K562 (cell line): ENCODE results near the gene PTRH1. TPM values are rescaled to one million over a fixed set of nuclear protein-coding genes. Genes with fewer than 3 reads are reported as not detected.

Experiments
- ATAC-seq: fragments of 200-7000 bp; cut with Tn5 transposase; 3 replicates; pipeline ENCODE4 v1.9.1; 2020; ENCODE audit warnings: moderate library complexity
- BruUV-seq: library from RNA; stranded (reverse); fragments of 400-500 nt; replicated peaks from 2 replicates; lab custom pipeline; 2021; lab: Mats Ljungman, UMichigan
- CTCF ChIA-PET: fragments of 300-600 bp; formaldehyde crosslinking; extraction: SDS; loops from one replicate; lab custom pipeline; 2021; ENCODE audit warnings: low intra/inter-chr PET ratio; lab: Yijun Ruan, JAX
- POLR2A ChIA-PET: fragments of 300-600, 350-650 bp; sonication (Branson Sonifier 250); formaldehyde crosslinking; extraction: SDS; loops from one replicate; lab custom pipeline; 2021; ENCODE audit warnings: antibody characterized with exemption, inconsistent platforms; lab: Yijun Ruan, JAX
- DNase-seq, 4 experiments: peaks; one replicate each; pipeline versions ENCODE4 v3.0.0 to v3.0.0-alpha.2; 2011 to 2018; ENCODE audit warnings: low spot score in 3 of 4, mixed read lengths in 3 of 4; ENCODE audit errors: extremely low read depth in 1 of 4
- FAIRE-seq: peaks from 2 replicates; lab custom pipeline; 2011; peaks lifted over from hg19 to GRCh38; lab: Jason Lieb, UNC
- H2AFZ ChIP-seq: 2 replicates; pipeline ENCODE4 v1.6.0; 2011; ENCODE audit warnings: low read depth, low read length, control low read depth, inconsistent platforms
- H3K27ac ChIP-seq: fragments of 200-600 bp; 3 replicates; pipeline ENCODE4 v1.8.0; 2011; ENCODE audit warnings: low read depth, mild to moderate bottlenecking, control low read depth, inconsistent platforms, low read length, moderate library complexity, mixed read lengths; ENCODE audit errors: extremely low read depth
- H3K27me3 ChIP-seq, 2 experiments: fragments of 300-600 bp in 1 of 2; 2 replicates in 1 of 2; 3 replicates in 1 of 2; pipeline versions ENCODE4 v1.6.0 to v1.8.0; 2011; ENCODE audit warnings: inconsistent platforms in 2 of 2, low read length in 2 of 2, mild to moderate bottlenecking in 1 of 2, mixed read lengths in 1 of 2, moderate library complexity in 1 of 2; ENCODE audit not compliant: control insufficient read depth in 2 of 2, insufficient read depth in 2 of 2
- H3K36me3 ChIP-seq: fragments of 300-600 bp; 3 replicates; pipeline ENCODE4 v1.8.0; 2011; ENCODE audit warnings: mild to moderate bottlenecking, low read length, inconsistent platforms; ENCODE audit not compliant: control insufficient read depth, insufficient read depth
- H3K4me1 ChIP-seq, 2 experiments: fragments of 200-600 bp in 1 of 2; replicated peaks in 1 of 2; 2 replicates in 1 of 2; 3 replicates in 1 of 2; pipeline versions ENCODE4 v1.5.1 to v1.8.0; 2011; ENCODE audit warnings: inconsistent platforms in 2 of 2, low read length in 2 of 2, mild to moderate bottlenecking in 1 of 2, mixed read lengths in 1 of 2, moderate library complexity in 1 of 2; ENCODE audit not compliant: control insufficient read depth in 2 of 2, insufficient read depth in 2 of 2
- H3K4me2 ChIP-seq: 2 replicates; pipeline ENCODE4 v1.6.1; 2011; ENCODE audit warnings: low read length, control low read depth, inconsistent platforms, mixed read lengths; ENCODE audit not compliant: insufficient read depth
- H3K4me3 ChIP-seq: fragments of 200-600 bp; sonication (generic), shearing (Covaris generic); 2 replicates; pipeline ENCODE4 v1.5.1; 2016; ENCODE audit warnings: control low read depth, inconsistent platforms
- H3K79me2 ChIP-seq: fragments of 200-600 bp; 3 replicates; pipeline ENCODE4 v1.8.0; 2011; ENCODE audit warnings: low read length, inconsistent platforms; ENCODE audit not compliant: control insufficient read depth, insufficient read depth
- H3K9ac ChIP-seq, 2 experiments: 2 replicates each; pipeline versions ENCODE4 v1.6.0 to v1.6.1; 2011; ENCODE audit warnings: low read depth in 2 of 2, low read length in 2 of 2, control low read depth in 1 of 2, inconsistent platforms in 1 of 2, mild to moderate bottlenecking in 1 of 2, mixed read lengths in 1 of 2; ENCODE audit not compliant: insufficient read depth in 1 of 2
- H3K9me1 ChIP-seq: one replicate; pipeline ENCODE4 v1.6.0; 2011; ENCODE audit warnings: inconsistent platforms, mild to moderate bottlenecking, low read length, moderate library complexity; ENCODE audit not compliant: control insufficient read depth, insufficient read depth
- H3K9me3 ChIP-seq: replicated peaks from 2 replicates; pipeline ENCODE4 v1.5.1; 2011; ENCODE audit warnings: low read depth, low read length, inconsistent platforms; ENCODE audit not compliant: control insufficient read depth, insufficient read depth
- H4K20me1 ChIP-seq: replicated peaks from 2 replicates; pipeline ENCODE4 v1.6.1; 2011; ENCODE audit warnings: low read length, inconsistent platforms, mixed read lengths; ENCODE audit not compliant: control insufficient read depth, insufficient read depth
- BHLHE40 ChIP-seq: IDR thresholded peaks from 2 replicates; pipeline ENCODE4 v1.6.1; 2011; ENCODE audit warnings: low read length, improper control_type of control experiment
- KDM5B ChIP-seq: fragments of 200-600 bp; sonication (generic); IDR thresholded peaks from 2 replicates; pipeline ENCODE4 v1.6.1; 2012; ENCODE audit warnings: low read depth, mild to moderate bottlenecking, moderate library complexity, low read length, control low read depth, inconsistent platforms; ENCODE audit not compliant: insufficient replicate concordance
- MAZ ChIP-seq, 2 experiments: fragments of 450-650 bp in 1 of 2; sonication (generic) in 1 of 2; formaldehyde crosslinking; IDR thresholded peaks in 1 of 2; conservative IDR thresholded peaks in 1 of 2; 2 replicates each; pipeline versions ENCODE4 v1.4.0 to v1.5.0; 2020; ENCODE audit warnings: mild to moderate bottlenecking in 1 of 2, missing genetic modification reagents in 1 of 2
- ZNF780A ChIP-seq: fragments of 250-450 bp; sonication (Bioruptor Pico); IDR thresholded peaks from 2 replicates; pipeline ENCODE4 v1.5.0; 2021; ENCODE audit warnings: mild to moderate bottlenecking
- ZNF79 ChIP-seq: fragments of 250-450 bp; sonication (Bioruptor Pico); IDR thresholded peaks from 2 replicates; pipeline ENCODE4 v1.4.0; 2020; ENCODE audit warnings: low read depth, mild to moderate bottlenecking, moderate library complexity
- WGBS: fragments of 100-300 bp; shearing (Covaris generic); methylation state at CpG from one replicate; pipeline ENCODE4 v1.1.6; 2016; ENCODE audit warnings: low coverage, mixed read lengths; ENCODE audit not compliant: insufficient coverage; ENCODE audit errors: missing lambda C conversion rate; 5-methylcytosine and 5-hydroxymethylcytosine counted together
- in situ Hi-C: fragments of 300-500 bp; cut with MboI; formaldehyde crosslinking; loops from 4 replicates; pipeline ENCODE4 v1.15.0; 2018; ENCODE audit warnings: inconsistent platforms, mixed read lengths
- intact Hi-C: fragments of 100-400 bp; cut with micrococcal nuclease; formaldehyde crosslinking; loops from 2 replicates; pipeline ENCODE4 v1.14.2; 2022
- polyA plus RNA-seq, 8 experiments: library from polyadenylated mRNA; depleted of rRNA in 4 of 8; stranded (reverse) in 5 of 8; unstranded in 3 of 8; fragments of >200 nt; fragmentation: Nextera tagmentation in 2 of 8; fragmentation: Illumina TruSeq in 1 of 8; extraction: Ambion mirVana in 2 of 8; extraction: Trizol in 1 of 8; gene quantifications; 2 replicates each; pipeline versions ENCODE4 v1.2.1 to v1.2.3, GENCODE V29; 2011 to 2014; ENCODE audit warnings: inconsistent platforms in 1 of 8, missing spikeins in 1 of 8
- total RNA-seq, 7 experiments: library from RNA; depleted of rRNA in 6 of 7; stranded (reverse); fragments of >200 nt in 6 of 7; fragmentation: Illumina TruSeq in 2 of 7; extraction: Trizol in 2 of 7; gene quantifications; 2 replicates each; pipeline versions ENCODE4 v1.2.1 to v1.2.3, GENCODE V29; 2011 to 2021; ENCODE audit warnings: low replicate concordance in 1 of 7
- TF ChIP-seq, protein P1 (sequence below): sonication (generic); formaldehyde crosslinking; IDR thresholded peaks from 2 replicates; pipeline ENCODE4 v1.8.0; 2022; ENCODE audit warnings: mild to moderate bottlenecking, missing genetic modification reagents
- TF ChIP-seq, protein P2 (sequence below): sonication (generic); formaldehyde crosslinking; IDR thresholded peaks from 2 replicates; pipeline ENCODE4 v1.8.1; 2023; ENCODE audit warnings: mild to moderate bottlenecking, missing genetic modification reagents
- TF ChIP-seq, protein P3 (sequence below): sonication (generic); formaldehyde crosslinking; IDR thresholded peaks from 2 replicates; pipeline ENCODE4 v1.8.1; 2022; ENCODE audit warnings: missing genetic modification reagents

PTRH1 gene
- total and polyA plus RNA-seq, 9 of the 15 experiments (the other 6 are each of a cell fraction or from before 2014, with no cell fraction given), result 0.63 to 43.1 (median 5.7) TPM

DNA sequence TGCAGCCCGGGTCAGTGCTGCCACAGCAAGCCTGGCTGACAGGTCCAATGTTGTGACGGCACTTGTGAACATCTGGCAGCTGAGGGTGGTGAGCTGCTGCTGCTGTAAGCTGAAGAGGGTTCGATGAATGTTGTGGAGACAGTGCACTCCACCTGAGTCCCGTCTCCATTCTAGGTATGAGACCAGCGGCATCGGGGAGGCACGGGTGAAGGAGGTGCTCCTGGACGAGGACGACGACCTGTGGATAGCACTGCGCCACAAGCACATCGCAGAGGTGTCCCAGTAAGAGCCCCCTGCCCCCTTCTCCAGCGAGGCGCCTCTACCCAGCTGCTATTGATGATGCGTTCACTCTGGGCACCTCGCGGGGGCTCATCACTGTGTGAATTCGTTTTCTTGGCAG, 47.6 kb downstream of the PTRH1 start:
- ATAC-seq (no peak), FAIRE-seq (no peak), DNase-seq (no peak)
- H3K9ac ChIP-seq, result peak overlapping the region in 1 of 2 experiments; percentile 77; a peak in 2 of 4 replicates
- POLR2A ChIA-PET, result interaction anchor here (0.9 to 1.7 kb wide), 3 partner anchors 10 to 15 kb away, joined by 3 to 4 read pairs (median 4); no protein-coding TSS in a partner anchor
- in situ Hi-C loops, result no loop called here
- no peaks in the 10 kb centered on the region for H3K79me2 ChIP-seq
- H3K4me2 ChIP-seq, result no peak overlapping the region
- TF ChIP-seq, protein P1, sequence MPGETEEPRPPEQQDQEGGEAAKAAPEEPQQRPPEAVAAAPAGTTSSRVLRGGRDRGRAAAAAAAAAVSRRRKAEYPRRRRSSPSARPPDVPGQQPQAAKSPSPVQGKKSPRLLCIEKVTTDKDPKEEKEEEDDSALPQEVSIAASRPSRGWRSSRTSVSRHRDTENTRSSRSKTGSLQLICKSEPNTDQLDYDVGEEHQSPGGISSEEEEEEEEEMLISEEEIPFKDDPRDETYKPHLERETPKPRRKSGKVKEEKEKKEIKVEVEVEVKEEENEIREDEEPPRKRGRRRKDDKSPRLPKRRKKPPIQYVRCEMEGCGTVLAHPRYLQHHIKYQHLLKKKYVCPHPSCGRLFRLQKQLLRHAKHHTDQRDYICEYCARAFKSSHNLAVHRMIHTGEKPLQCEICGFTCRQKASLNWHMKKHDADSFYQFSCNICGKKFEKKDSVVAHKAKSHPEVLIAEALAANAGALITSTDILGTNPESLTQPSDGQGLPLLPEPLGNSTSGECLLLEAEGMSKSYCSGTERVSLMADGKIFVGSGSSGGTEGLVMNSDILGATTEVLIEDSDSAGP (CRISPR knock-in tag), result no peak
- TF ChIP-seq MAZ (CRISPR knock-in tag; conservative IDR thresholded peaks at IDR 0.05 in 1 of 2, IDR thresholded peaks at IDR 0.05 in 1 of 2) (no peak), ZNF79 (CRISPR knock-in tag) (no peak), KDM5B (no peak), ZNF780A (CRISPR knock-in tag) (no peak), BHLHE40 (no peak)
- TF ChIP-seq, protein P2, sequence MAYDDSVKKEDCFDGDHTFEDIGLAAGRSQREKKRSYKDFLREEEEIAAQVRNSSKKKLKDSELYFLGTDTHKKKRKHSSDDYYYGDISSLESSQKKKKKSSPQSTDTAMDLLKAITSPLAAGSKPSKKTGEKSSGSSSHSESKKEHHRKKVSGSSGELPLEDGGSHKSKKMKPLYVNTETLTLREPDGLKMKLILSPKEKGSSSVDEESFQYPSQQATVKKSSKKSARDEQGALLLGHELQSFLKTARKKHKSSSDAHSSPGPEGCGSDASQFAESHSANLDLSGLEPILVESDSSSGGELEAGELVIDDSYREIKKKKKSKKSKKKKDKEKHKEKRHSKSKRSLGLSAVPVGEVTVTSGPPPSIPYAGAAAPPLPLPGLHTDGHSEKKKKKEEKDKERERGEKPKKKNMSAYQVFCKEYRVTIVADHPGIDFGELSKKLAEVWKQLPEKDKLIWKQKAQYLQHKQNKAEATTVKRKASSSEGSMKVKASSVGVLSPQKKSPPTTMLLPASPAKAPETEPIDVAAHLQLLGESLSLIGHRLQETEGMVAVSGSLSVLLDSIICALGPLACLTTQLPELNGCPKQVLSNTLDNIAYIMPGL, result no peak
- TF ChIP-seq, protein P3, sequence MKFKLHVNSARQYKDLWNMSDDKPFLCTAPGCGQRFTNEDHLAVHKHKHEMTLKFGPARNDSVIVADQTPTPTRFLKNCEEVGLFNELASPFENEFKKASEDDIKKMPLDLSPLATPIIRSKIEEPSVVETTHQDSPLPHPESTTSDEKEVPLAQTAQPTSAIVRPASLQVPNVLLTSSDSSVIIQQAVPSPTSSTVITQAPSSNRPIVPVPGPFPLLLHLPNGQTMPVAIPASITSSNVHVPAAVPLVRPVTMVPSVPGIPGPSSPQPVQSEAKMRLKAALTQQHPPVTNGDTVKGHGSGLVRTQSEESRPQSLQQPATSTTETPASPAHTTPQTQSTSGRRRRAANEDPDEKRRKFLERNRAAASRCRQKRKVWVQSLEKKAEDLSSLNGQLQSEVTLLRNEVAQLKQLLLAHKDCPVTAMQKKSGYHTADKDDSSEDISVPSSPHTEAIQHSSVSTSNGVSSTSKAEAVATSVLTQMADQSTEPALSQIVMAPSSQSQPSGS (CRISPR knock-in tag), result no peak
- WGBS, result 62% methylated on average over 18 of the region's 18 CpGs
- CTCF ChIA-PET, result no interaction called here
- intact Hi-C loops, result no loop called here
- no TSS peak for BruUV-seq
- no peaks in the 10 kb centered on the region for H3K9me3 ChIP-seq
- no peak overlapping the region for H3K4me3 ChIP-seq
- no peak overlapping the region for H2AFZ ChIP-seq
- peaks cover 3 to 6% of the 10 kb centered on the region in 2 experiments; a peak in 3 of 5 replicates for H3K4me1 ChIP-seq
- H3K27ac ChIP-seq, result no peak overlapping the region
- H3K9me1 ChIP-seq, result no peaks in the 10 kb centered on the region
- H3K27me3 ChIP-seq, result no peaks in the 10 kb centered on the region
- H3K36me3 ChIP-seq, result peaks cover 35% of the 10 kb centered on the region; the same call in 1 of the 3 replicates
- no peaks in the 10 kb centered on the region for H4K20me1 ChIP-seq
